ENCODE measurements around the gene ZNF212.
"Not testable (repeated sequence)": the region's sequence is repeated elsewhere in the genome, so short reads cannot be mapped to it uniquely, and the experiment has no call there.

Gene ZNF212

GRCh38 chr7:149255174-149255573, 15.7 kb downstream of the ZNF212 start:
- no peak for DNase-seq

GRCh38 chr7:149256568-149256967, 17.1 kb downstream of the ZNF212 start:
- DNase-seq = no peak

GRCh38 chr7:149257146-149257545, 17.7 kb downstream of the ZNF212 start:
- DNase-seq = no peak

- no peak for DNase-seq
Measured at GRCh38 chr7:149261316-149261828, 21.9 kb downstream of the ZNF212 start.

GRCh38 chr7:149261829-149262617, 22.6 kb downstream of the ZNF212 start, which contains the start of gene ZNF783:
ZNF783 (plus strand) TSS chr7:149262196; CDS start chr7:149262334, 138 bp downstream.
- DNase-seq = peak; percentile 52

GRCh38 chr7:149266451-149266850, 27.0 kb downstream of the ZNF212 start:
- no peak for DNase-seq

GRCh38 chr7:149267733-149268132, 28.3 kb downstream of the ZNF212 start:
- DNase-seq = no peak

- not testable (repeated sequence) for DNase-seq
Measured at GRCh38 chr7:149274424-149274823, 35.0 kb downstream of the ZNF212 start.

GRCh38 chr7:149277871-149278270, 38.4 kb downstream of the ZNF212 start:
- no peak for DNase-seq

GRCh38 chr7:149278396-149278795, 38.9 kb downstream of the ZNF212 start:
- no peak for DNase-seq

GRCh38 chr7:149279111-149279743, 39.8 kb downstream of the ZNF212 start:
- DNase-seq = no peak

GRCh38 chr7:149280151-149280550, 40.7 kb downstream of the ZNF212 start:
- DNase-seq = no peak

GRCh38 chr7:149280661-149281507, 41.4 kb downstream of the ZNF212 start:
- DNase-seq = no peak

GRCh38 chr7:149281508-149282330, 42.3 kb downstream of the ZNF212 start:
- no peak for DNase-seq

GRCh38 chr7:149282331-149282655, 42.8 kb downstream of the ZNF212 start:
- no peak for DNase-seq

- no peak for DNase-seq
Measured at GRCh38 chr7:149283321-149283720, 43.9 kb downstream of the ZNF212 start.

- DNase-seq = peak; percentile 6
Measured at GRCh38 chr7:149284343-149284742, 44.9 kb downstream of the ZNF212 start.

- DNase-seq = peak; percentile 89
Measured at GRCh38 chr7:149284850-149285585, 45.6 kb downstream of the ZNF212 start.

GRCh38 chr7:149285603-149286002, 46.2 kb downstream of the ZNF212 start:
- DNase-seq = no peak

GRCh38 chr7:149286811-149287400, 47.5 kb downstream of the ZNF212 start:
- no peak for DNase-seq

- no peak for DNase-seq
Measured at GRCh38 chr7:149287622-149288021, 48.2 kb downstream of the ZNF212 start.
